Osteocyte (in vitro differentiated cells): ENCODE data around the gene ANKRD53. TPM values are rescaled to one million over a fixed set of nuclear protein-coding genes. Genes with fewer than 3 reads are reported as not detected.

Experiments used
- DNase-seq: peaks from one replicate; pipeline ENCODE4 v3.0.0; 2021; ENCODE audit warnings: mixed read lengths; ENCODE audit not compliant: unreplicated experiment; ENCODE audit errors: extremely low spot score
- H3K27ac Mint-ChIP-seq: one replicate; pipeline ENCODE4 v1.8.0; 2021; ENCODE audit warnings: mild to moderate bottlenecking, mixed read lengths; ENCODE audit not compliant: unreplicated experiment
- H3K27me3 Mint-ChIP-seq: one replicate; pipeline ENCODE4 v1.8.0; 2021; ENCODE audit warnings: mixed read lengths; ENCODE audit not compliant: unreplicated experiment
- H3K36me3 Mint-ChIP-seq: one replicate; pipeline ENCODE4 v1.8.0; 2021; ENCODE audit warnings: mixed read lengths; ENCODE audit not compliant: unreplicated experiment
- H3K4me1 Mint-ChIP-seq: one replicate; pipeline ENCODE4 v1.8.0; 2021; ENCODE audit warnings: mixed read lengths; ENCODE audit not compliant: unreplicated experiment
- H3K4me3 Mint-ChIP-seq: one replicate; pipeline ENCODE4 v1.8.0; 2021; ENCODE audit warnings: mild to moderate bottlenecking, moderate library complexity, mixed read lengths; ENCODE audit not compliant: unreplicated experiment
- H3K9me3 Mint-ChIP-seq: one replicate; pipeline ENCODE4 v1.8.0; 2021; ENCODE audit warnings: mixed read lengths; ENCODE audit not compliant: unreplicated experiment
- CTCF ChIP-seq: fragments of 200-600 bp; sonication (generic); IDR thresholded peaks from 2 replicates; pipeline ENCODE4 v1.5.0; 2021; ENCODE audit warnings: antibody characterized with exemption, mild to moderate bottlenecking, moderate library complexity
- total RNA-seq: library from RNA; stranded (reverse); gene quantifications from 2 replicates; pipeline ENCODE4 v1.2.1, GENCODE V29; 2021

ANKRD53 gene
- total RNA-seq, 1 donor from 2014 or later: 2.7 TPM

GRCh38 chr2:70981421-70981820 is 3.0 kb downstream of the ANKRD53 start:
- DNase-seq: peak; percentile 36
- Mint-ChIP-seq H3K4me1 (peaks cover 13% of the 10 kb centered on the region), H3K9me3 (no peaks in the 10 kb centered on the region), H3K27me3 (no peaks in the 10 kb centered on the region), H3K36me3 (peaks cover 13% of the 10 kb centered on the region), H3K4me3 (no peak overlapping the region), H3K27ac (no peak overlapping the region)
- TF ChIP-seq CTCF: no peak

GRCh38 chr2:70981866-70982810 is 3.7 kb downstream of the ANKRD53 start:
- peak; percentile 71 for DNase-seq
- peaks cover 20% of the 10 kb centered on the region for H3K36me3 Mint-ChIP-seq
- TF ChIP-seq CTCF: no peak
- H3K4me1 Mint-ChIP-seq: peaks cover 9% of the 10 kb centered on the region
- no peaks in the 10 kb centered on the region for H3K9me3 Mint-ChIP-seq
- no peaks in the 10 kb centered on the region for H3K27me3 Mint-ChIP-seq
- H3K4me3 Mint-ChIP-seq: no peak overlapping the region
- H3K27ac Mint-ChIP-seq: no peak overlapping the region

GRCh38 chr2:70982971-70983370 is 4.5 kb downstream of the ANKRD53 start:
- H3K9me3 Mint-ChIP-seq: no peaks in the 10 kb centered on the region
- DNase-seq: peak; percentile 36

GRCh38 chr2:70983506-70984227 is 5.2 kb downstream of the ANKRD53 start:
- no peaks in the 10 kb centered on the region for H3K9me3 Mint-ChIP-seq
- no peaks in the 10 kb centered on the region for H3K27me3 Mint-ChIP-seq
- no peaks in the 10 kb centered on the region for H3K4me1 Mint-ChIP-seq
- no peak overlapping the region for H3K4me3 Mint-ChIP-seq
- H3K36me3 Mint-ChIP-seq: peaks cover 28% of the 10 kb centered on the region
- peak; percentile 49 for DNase-seq
- no peak overlapping the region for H3K27ac Mint-ChIP-seq
- TF ChIP-seq CTCF: no peak

More at GRCh38 chr2:70982971-70983370, 4.5 kb downstream of the ANKRD53 start:
- Mint-ChIP-seq H3K4me1 (peaks cover 3% of the 10 kb centered on the region), H3K27ac (no peak overlapping the region), H3K36me3 (peaks cover 26% of the 10 kb centered on the region), H3K4me3 (no peak overlapping the region), H3K27me3 (no peaks in the 10 kb centered on the region)
- no peak for TF ChIP-seq CTCF

- DNase-seq: peak; percentile 64
- H3K4me1 Mint-ChIP-seq: no peaks in the 10 kb centered on the region
- peaks cover 30% of the 10 kb centered on the region for H3K36me3 Mint-ChIP-seq
- no peak overlapping the region for H3K4me3 Mint-ChIP-seq
- no peak for TF ChIP-seq CTCF
- H3K9me3 Mint-ChIP-seq: no peaks in the 10 kb centered on the region
- no peak overlapping the region for H3K27ac Mint-ChIP-seq
- H3K27me3 Mint-ChIP-seq: no peaks in the 10 kb centered on the region
These were observed 5.8 kb downstream of the ANKRD53 start for GRCh38 chr2:70984228-70984575.
